NCI-H345 treated with DMSO at 0.1 percent for 48 hours (cell line): ENCODE data around the gene WNK1.
"Not testable (repeated sequence)": the region's sequence is repeated elsewhere in the genome, so short reads cannot be mapped to it uniquely, and the experiment has no call there.

Experiments
- DNase-seq: peaks from one replicate; lab custom pipeline; 2025; ENCODE audit not compliant: unreplicated experiment; lab: John Stamatoyannopoulos, UW

The WNK1 gene

DNA sequence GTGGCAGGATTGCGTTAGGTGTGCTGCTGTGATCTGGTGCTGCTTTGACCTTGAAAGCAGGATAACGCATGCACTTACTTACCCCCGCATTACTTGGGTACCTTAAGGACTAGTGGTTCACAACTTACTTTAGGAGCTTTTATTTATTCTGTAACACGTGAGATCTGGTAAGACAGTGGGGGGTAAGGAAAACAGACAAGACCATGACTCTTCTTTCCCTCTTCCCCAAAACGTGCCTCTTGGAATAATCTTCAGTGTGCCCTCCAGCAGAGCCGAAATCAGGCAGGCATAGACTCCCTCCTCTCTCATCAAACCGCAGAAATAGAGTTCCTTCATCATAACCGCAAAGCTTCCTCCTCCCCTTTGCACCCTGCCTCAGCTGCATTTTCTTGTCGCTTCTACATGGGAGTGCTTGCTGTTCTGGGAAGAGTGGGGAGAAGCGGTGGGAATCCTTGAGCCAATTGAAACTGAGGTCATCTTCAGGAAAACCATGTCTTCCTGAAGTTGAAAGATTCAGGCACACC is 153.7 kb downstream of the WNK1 start:
- DNase-seq, result no peak

DNA sequence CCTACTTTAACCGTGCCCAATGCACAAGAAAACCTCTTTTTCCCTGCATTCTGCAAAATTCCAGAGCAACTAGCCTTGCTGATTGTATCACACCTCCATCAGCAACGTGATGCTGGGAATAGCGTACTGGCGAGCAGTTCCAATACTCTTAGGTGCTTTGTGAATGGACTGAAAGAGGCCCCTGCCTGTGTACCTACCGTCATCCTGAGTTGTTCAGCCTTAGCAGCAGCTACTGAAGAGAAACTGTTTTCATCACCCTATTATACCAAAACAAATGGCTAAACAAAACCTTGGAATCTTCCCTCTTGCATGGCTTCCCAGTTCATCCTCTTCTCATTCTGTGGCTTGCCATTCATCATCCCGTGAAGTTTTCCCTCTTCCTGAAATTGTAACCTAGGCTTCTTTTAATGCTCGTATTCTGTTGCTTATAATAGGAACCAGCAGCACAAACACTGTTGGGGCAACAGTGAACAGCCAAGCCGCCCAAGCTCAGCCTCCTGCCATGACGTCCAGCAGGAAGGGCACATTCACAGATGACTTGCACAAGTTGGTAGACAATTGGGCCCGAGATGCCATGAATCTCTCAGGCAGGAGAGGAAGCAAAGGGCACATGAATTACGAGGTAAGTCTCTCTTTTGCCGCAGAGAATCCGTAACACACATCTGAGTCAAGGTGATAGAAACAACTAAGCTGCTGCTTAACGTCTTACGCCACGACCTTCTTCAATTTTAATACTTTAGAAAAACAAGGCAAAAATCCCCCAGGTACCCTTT is 155.2 kb downstream of the WNK1 start:
- no peak for DNase-seq

DNA sequence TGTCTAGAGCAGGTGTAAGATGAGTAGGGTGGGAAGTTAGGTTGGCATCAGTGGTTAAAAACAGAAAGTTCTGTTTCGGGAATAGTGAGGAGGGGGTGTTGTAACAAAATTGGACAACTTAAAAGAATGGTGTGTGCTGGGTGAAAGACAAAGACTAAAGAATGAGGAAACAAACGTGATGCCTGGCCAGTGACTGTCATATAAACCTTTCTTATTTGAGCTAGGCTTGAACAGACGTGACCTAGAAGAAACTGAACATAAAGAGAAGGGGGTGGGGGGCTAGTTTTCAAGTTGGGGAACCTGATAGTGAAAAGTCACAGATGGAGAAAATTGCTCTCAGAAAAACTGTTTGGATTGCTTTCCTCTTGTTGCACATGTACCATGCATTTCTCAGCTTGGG is 157.5 kb downstream of the WNK1 start:
- no peak for DNase-seq

DNA sequence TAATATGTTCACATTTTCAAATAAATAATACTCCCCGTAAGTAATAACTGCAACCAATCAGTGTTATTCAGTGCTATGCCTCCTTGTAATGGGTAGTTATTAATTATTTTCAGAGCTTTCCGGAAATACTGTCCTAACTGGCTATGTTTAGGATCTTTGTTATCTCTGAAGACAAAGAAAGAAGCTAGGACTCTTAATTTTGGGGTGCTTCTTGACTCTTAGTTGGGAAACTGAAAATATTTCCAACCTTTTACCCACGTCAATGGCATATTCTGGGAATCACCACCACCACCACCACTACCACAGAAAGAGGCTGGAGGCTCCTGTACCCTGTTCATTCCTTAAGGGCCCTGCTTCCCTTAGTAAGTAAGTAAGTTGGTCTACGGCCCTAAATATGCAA is 158.0 kb downstream of the WNK1 start:
- DNase-seq, result no peak

DNA sequence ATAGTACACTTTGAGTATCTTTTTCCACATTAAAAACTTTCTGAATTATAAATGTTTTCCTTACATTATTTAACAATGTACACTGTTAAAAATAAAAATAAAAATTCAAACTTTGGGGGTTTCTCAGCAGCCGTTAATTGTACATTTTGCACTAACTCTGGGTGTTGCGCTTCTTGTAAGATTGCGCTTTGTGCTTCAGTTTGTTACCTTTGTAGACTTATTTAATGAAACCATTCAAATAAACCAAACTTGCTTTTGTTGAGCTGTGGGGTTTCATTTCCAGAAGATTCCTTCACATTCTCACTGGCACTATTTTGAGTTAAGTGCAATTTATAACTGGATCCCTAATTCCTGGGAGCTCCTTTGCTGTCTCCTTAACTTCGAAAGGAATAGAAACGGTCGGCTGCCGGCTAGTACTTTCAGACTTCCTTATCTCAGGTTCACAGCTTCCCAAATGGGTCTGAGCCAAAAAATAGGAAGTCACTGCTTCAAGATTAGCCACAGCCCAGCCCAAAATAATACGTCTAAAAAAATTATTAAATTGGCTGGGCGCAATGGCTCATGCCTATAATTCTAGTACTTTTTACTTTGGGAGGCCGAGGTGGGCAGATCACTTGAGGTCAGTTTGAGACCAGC is 158.9 kb downstream of the WNK1 start:
- DNase-seq, result no peak

GRCh38 chr12:912466-913235 is 160.3 kb downstream of the WNK1 start:
- no peak for DNase-seq

DNA sequence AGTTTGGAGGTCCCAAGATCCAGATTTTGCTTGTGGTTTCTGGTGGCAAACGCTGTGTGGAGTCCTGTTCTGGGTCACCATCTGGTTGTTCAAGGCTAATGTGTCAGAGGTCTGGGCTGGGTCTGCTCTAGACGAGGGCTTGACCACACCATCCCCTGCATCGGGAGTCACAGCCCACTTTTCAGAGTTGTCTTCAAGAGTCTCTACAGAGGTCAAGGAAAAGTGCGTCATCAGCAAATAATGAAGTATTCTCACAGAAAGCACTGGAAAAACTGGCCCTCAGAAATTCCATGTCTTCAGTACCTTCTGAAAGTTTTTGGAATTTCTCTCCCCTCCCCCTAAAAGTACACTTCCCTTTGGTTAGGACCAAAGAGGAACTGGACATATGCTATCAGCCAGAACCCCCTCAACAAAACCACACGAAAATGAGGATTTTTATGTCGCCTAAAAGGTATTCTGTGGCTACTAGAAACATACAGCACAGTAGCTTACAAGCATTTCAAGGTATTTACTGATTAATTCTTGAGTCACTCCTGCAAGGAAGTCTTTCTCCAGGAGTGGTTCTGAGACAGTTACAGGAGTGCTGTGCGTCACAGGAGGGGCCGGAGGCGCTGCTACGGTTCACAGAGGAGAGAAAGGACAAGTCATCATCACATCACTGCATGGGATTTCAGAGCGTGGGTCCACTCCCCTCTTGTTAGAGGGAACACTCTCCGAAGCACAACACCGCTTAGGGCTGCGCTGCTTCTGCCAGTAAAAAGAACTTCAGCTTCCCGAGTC is 161.7 kb downstream of the WNK1 start:
- DNase-seq, result no peak

- no peak for DNase-seq
These were observed 162.7 kb downstream of the WNK1 start for GRCh38 chr12:915090-915489.

DNA sequence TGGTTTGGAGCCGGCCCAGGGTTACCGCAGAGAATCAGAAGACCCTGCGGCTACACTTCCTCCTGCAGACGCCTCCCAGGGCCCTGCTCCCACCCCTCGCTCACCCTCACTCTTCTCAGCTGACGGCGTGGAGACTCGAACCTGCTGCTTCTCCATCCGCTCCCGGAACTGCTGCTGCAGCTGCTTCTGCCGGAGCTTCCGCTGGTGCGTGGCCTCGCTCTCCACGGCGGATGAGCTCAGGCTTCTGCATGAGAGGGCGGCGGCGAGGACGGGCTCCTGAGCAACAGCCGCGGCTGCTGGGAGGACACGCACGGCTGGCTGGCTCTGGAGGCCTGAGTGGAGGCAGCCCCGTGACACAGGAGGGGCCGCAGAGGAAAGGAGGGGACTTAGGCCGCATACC is 163.9 kb downstream of the WNK1 start:
- no peak for DNase-seq

DNA sequence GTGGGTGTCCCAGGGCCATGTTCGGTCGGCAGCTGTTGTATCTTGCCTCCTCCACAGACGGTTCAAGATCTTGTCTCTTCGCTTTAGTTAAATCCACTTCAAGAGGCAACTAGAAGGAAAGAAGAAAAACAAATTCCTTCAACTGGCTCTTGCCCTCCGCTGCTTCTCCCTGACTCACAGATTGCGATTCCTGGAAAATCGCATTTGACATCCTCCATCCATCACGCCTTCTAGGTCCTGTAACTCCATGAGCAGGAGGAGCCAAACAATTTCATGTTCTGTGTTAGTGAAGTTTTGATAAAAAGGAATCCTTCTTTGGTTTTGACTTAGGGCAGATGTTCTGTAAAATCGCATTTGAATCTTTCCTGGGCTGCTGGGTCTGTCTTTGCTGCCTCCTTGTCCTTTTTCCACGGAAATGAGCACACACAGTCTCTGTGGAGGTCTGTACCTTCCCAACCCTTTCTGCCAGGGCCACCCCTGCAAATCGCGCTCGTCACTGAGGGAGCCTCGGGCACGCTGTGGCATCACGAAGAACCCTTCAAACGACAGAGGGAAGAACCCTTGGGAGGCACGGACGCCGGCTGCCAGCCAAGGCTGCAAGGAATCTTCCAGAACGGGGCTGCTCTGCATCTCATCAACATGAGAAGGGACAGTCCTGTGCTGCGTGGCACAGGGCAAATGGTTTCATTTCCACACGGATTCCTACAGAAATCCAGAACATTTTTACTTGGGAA is 164.5 kb downstream of the WNK1 start:
- no peak for DNase-seq

DNA sequence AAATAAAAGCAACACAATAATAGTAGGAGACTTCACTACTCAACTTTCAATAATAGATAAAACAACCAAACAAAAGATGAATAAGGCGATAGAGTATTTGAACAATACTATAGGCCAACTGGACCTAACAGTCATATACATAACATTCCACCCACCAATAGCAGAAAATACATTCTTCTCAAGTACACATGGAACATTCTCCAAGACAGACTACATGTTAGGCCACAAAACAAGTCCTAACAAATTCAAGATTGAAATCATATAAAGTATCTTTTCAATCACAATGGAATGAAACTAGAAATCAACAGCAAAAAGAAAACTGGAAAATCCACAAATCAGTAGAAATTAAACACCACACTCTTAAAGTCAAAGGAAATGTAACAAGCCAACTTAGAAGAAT is 168.3 kb downstream of the WNK1 start:
- no peak for DNase-seq

- DNase-seq, result no peak
These were observed 169.9 kb downstream of the WNK1 start for GRCh38 chr12:922285-922684.

DNA sequence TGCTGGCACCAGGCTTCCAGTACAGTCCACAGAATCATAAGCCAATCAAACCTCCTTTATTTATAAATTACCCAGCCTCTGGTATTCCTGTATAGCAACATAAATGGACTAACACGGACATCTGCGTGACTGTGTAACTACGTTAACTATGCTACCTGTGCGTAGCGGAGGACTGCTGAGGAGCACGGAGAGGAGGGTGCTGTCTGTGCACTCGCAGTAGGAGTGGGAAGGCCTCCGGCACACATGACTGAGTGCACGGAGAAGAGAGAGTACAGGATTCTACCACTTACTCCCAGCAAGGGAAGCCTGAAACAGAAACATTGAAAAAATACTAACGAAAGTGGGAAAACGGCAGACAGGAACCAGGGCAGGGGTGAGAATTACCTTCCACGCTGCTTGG is 174.3 kb downstream of the WNK1 start:
- no peak for DNase-seq

DNA sequence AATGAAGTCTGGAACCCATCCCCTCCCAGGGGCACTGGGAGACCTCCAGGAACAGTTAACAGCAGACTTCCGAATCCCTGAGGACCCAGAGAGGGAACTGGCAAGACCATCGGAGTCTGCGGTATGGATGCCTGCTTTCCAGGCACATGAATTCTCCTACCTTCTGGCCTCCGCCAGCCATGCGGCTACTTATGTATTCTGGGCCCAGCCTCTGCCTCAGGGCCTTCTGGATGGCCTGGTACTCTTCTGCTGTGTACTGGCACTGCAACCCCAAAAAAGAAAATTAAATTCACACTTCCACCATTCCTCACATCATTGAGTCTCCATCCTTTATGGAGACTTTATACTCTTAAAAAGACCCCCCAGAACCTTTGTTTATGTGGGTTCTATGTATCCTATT is 178.7 kb downstream of the WNK1 start:
- DNase-seq, result no peak

- no peak for DNase-seq
These were observed 179.2 kb downstream of the WNK1 start for GRCh38 chr12:931591-931990.

DNA sequence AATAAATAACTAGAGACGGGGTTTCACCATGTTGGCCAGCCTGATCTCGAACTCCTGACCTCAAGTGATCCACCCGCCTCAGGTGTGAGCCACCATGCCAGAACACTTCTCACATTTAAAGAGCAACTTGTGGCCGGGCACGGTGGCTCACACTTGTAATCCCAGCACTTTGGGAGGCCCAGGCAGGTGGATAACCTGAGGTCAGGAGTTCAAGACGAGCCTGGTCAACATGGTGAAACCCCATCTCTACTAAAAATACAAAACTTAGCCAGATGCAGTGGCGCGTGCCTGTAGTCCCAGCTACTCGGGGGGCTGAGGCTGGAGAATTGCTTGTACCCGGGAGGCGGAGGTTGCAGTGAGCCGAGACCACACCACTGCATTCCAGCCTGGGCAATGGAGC is 183.5 kb downstream of the WNK1 start:
- DNase-seq, result not testable (repeated sequence)

DNA sequence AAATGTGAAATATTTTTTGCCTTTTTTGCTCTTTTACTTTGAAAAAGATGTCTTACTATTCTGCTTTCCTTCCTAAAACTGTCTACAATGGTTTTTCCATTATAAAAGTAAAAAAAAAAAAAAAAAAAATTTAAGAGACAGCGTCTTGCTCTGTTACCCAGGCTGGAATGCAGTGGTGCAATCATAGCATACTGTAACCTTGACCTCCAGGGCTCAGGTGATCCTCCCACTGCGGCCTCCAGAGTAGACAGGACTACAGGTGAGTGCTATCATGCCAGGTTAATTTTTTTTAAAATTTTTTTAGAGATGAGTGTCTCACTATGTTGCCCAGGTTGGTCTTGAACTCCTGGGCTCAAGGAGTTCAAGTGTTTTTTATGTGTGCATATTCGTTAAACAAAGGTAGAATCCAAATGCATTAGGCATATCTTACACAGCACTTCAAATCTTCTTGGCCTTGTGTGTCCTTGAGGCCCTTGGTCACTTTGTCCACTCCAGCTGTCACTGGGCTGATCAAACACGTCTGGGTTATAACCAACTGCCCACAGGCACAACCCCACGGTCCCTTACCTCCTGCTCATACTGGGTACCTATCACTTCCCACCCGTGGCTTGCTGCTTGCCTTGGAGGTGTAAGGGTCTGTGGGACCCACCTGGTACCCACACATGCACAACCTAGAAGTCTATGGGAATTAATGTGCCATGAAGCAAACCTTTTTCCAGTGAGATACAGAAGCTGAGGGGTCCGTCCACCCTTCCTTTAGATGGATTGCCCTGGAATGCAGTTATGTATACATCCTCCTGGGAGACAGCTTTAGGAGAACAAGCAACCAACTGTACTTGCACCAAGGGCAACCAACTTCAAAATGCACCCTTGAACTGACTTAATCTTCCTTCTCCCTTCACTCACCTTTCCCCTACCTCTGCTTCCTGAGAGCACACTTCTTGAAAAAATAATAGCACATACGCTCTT is 184.3 kb downstream of the WNK1 start:
- DNase-seq, result no peak

DNA sequence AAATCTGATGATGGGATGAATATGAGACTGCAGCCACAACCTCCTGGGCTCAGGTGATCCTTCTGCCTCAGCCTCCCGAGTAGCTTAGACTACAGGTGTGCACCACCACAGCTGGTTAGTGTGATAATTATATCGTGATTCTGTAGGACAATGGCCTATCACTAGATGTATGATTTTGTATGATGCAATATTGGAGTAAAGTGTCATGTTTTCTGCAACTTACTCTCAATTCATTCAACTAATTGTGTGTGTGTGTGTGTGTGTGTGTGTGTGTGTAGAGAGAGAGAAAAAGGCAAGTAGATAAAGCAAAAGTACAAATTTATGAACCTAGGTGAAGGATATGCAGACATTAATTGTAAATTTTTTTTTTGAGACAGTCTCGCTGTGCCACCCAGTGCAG is 186.4 kb downstream of the WNK1 start:
- no peak for DNase-seq

DNA sequence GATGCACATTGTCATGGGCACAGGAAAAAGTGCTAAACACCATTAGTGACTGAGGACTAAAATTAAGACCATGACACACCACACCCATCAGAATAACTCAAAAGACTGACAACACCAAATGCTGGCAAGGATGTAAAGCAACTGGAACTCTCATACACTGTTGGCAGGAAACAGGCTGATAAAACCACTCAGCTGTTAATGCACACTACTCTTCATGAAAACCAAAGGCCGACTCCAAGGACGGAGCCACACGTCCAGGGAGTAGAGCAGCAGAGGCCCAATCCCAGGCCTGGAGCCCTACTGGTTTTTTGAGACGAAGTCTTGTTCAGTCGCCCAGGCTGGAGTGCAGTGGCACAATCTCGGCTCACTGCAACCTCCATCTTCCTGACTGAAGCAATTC is 190.7 kb downstream of the WNK1 start:
- no peak for DNase-seq
